AG09319 (cell line): Measurements from ENCODE around the gene CD40.

Experiments used
- DNase-seq: peaks from one replicate; pipeline ENCODE4 v3.0.0-alpha.2; 2010; ENCODE audit warnings: low read depth; ENCODE audit errors: extremely low read depth
- CTCF ChIP-seq: IDR thresholded peaks from 2 replicates; pipeline ENCODE4 v1.5.1; 2011; ENCODE audit warnings: low read depth, mild to moderate bottlenecking, inconsistent platforms, low read length, moderate library complexity

Gene CD40

GRCh38 chr20:46100988-46101387, 17.1 kb upstream of the CD40 start:
- DNase-seq = no peak
- TF ChIP-seq CTCF = no peak

GRCh38 chr20:46101957-46102356, 16.2 kb upstream of the CD40 start:
- DNase-seq = no peak
- no peak for TF ChIP-seq CTCF

DNA sequence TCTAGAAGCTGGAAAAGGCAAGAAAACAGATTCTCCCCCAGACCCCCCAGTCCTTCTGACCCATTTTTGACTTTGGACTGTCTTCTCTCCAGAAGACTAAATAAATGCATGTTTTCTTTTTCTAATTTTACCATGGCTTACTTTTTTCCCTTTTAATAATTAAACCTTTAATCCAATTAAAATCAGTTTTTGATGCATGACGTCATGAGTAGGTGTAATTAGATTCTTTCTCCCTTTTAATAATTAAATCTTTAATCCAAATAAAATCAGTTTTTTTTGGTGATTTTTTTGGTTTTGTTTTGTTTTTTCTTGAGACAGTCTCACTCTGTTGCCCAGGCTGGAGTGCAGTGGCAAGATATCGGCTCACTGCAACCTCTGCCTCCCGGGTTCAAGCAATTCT, 15.2 kb upstream of the CD40 start:
- DNase-seq = no peak
- TF ChIP-seq CTCF = no peak

GRCh38 chr20:46104262-46104661, 13.9 kb upstream of the CD40 start:
- no peak for TF ChIP-seq CTCF

GRCh38 chr20:46107061-46107460, 11.1 kb upstream of the CD40 start:
- DNase-seq = no peak
- no peak for TF ChIP-seq CTCF

More at GRCh38 chr20:46104262-46104661, 13.9 kb upstream of the CD40 start:
- DNase-seq = no peak

GRCh38 chr20:46108435-46108841, 9.7 kb upstream of the CD40 start:
- no peak for DNase-seq
- TF ChIP-seq CTCF = no peak

DNA sequence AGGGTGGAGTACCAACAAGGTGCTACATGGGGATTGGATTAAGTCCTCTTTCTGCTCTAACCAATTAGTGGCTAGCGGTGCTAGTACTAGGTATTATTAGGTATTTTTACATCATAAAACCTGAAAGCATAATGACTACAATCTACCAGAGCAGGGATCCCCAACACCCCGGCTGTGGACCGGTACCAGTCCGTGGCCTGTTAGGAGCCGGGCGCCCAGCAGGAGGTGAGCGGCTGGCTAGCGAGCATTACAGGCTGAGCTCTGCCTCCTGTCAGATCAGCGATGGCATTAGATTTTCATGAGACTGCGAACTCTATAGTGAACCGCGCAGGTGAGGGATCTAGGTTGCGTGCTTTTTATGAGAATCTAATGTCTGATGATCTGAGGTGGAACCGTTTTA, 9.1 kb upstream of the CD40 start:
- DNase-seq = no peak
- TF ChIP-seq CTCF = no peak
